Measurements from ENCODE around the gene TRPM4.
"Not testable (repeated sequence)": the region's sequence is repeated elsewhere in the genome, so short reads cannot be mapped to it uniquely, and the experiment has no call there.

TRPM4 gene

GRCh38 chr19:49151267-49152118, 6.1 kb upstream of the TRPM4 start:
- DNase-seq (ENCODE audit: low spot score): peak; percentile 86

GRCh38 chr19:49152119-49152550, 5.5 kb upstream of the TRPM4 start:
- DNase-seq (ENCODE audit: low spot score): no peak

GRCh38 chr19:49153167-49153809, 4.3 kb upstream of the TRPM4 start:
- no peak for DNase-seq (ENCODE audit: low spot score)

GRCh38 chr19:49154279-49154678, 3.3 kb upstream of the TRPM4 start:
- DNase-seq (ENCODE audit: low spot score): no peak

- DNase-seq (ENCODE audit: low spot score): no peak
These were observed 2.4 kb upstream of the TRPM4 start, which contains the start of gene HRC for GRCh38 chr19:49155005-49155819. HRC (minus strand) TSS chr19:49155396; CDS start chr19:49155237, 159 bp downstream.

- DNase-seq (ENCODE audit: low spot score): no peak
These were observed 1.7 kb upstream of the TRPM4 start for GRCh38 chr19:49155820-49156346.

- no peak for DNase-seq (ENCODE audit: low spot score)
These were observed 3.0 kb downstream of the TRPM4 start for GRCh38 chr19:49160450-49161189.

GRCh38 chr19:49161987-49162386, 4.4 kb downstream of the TRPM4 start:
- DNase-seq (ENCODE audit: low spot score): no peak

GRCh38 chr19:49165111-49165750, 7.6 kb downstream of the TRPM4 start:
- no peak for DNase-seq (ENCODE audit: low spot score)

GRCh38 chr19:49165865-49166301, 8.3 kb downstream of the TRPM4 start:
- no peak for DNase-seq (ENCODE audit: low spot score)

GRCh38 chr19:49167857-49168409, 10.3 kb downstream of the TRPM4 start:
- no peak for DNase-seq (ENCODE audit: low spot score)

GRCh38 chr19:49168421-49168820, 10.8 kb downstream of the TRPM4 start:
- DNase-seq (ENCODE audit: low spot score): no peak

- DNase-seq (ENCODE audit: low spot score): no peak
These were observed 15.6 kb downstream of the TRPM4 start for GRCh38 chr19:49173198-49173597.

- DNase-seq (ENCODE audit: low spot score): no peak
These were observed 23.1 kb downstream of the TRPM4 start for GRCh38 chr19:49180659-49181058.

GRCh38 chr19:49182010-49182847, 24.6 kb downstream of the TRPM4 start:
- not testable (repeated sequence) for DNase-seq (ENCODE audit: low spot score)

- no peak for DNase-seq (ENCODE audit: low spot score)
These were observed 25.3 kb downstream of the TRPM4 start for GRCh38 chr19:49182848-49183375.

- DNase-seq (ENCODE audit: low spot score): no peak
These were observed 28.5 kb downstream of the TRPM4 start for GRCh38 chr19:49186108-49186507.

- DNase-seq (ENCODE audit: low spot score): no peak
These were observed 31.1 kb downstream of the TRPM4 start for GRCh38 chr19:49188626-49189200.

GRCh38 chr19:49189259-49189658, 31.7 kb downstream of the TRPM4 start:
- DNase-seq (ENCODE audit: low spot score): no peak
